ENCODE data around the gene PRICKLE1.

Gene PRICKLE1

DNA sequence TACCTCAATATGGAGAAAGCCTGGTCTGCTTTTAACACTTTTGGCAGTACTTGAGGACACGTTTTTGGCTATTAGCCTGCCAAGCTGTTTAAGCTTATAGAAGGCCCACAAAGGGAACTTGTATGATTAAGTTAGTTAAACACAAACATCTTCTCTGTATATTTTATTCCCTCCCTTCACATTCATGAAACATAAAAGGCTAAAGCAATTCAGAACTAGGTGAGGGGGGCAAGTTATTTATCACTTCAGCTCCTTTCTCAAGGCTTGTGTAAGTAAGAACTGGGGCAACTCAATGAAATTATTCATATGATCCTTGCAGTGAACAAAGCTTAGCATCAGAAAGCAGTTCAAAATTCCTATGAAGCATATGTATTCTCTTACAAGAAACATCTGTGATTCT is 7.5 kb downstream of the PRICKLE1 start:
- TF ChIP-seq, protein P1, sequence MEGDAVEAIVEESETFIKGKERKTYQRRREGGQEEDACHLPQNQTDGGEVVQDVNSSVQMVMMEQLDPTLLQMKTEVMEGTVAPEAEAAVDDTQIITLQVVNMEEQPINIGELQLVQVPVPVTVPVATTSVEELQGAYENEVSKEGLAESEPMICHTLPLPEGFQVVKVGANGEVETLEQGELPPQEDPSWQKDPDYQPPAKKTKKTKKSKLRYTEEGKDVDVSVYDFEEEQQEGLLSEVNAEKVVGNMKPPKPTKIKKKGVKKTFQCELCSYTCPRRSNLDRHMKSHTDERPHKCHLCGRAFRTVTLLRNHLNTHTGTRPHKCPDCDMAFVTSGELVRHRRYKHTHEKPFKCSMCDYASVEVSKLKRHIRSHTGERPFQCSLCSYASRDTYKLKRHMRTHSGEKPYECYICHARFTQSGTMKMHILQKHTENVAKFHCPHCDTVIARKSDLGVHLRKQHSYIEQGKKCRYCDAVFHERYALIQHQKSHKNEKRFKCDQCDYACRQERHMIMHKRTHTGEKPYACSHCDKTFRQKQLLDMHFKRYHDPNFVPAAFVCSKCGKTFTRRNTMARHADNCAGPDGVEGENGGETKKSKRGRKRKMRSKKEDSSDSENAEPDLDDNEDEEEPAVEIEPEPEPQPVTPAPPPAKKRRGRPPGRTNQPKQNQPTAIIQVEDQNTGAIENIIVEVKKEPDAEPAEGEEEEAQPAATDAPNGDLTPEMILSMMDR (IDR thresholded peaks at IDR 0.05; ENCODE audit: low read depth, low read length) = no peak
- in situ Hi-C loops (cut with HindIII; ENCODE audit: low sequenced_read_pairs) = no loop called here
- no peak for DNase-seq (ENCODE audit: low read depth, low spot score)
- H3K4me3 ChIP-seq (ENCODE audit: low read depth, low read length) = no peak overlapping the region

DNA sequence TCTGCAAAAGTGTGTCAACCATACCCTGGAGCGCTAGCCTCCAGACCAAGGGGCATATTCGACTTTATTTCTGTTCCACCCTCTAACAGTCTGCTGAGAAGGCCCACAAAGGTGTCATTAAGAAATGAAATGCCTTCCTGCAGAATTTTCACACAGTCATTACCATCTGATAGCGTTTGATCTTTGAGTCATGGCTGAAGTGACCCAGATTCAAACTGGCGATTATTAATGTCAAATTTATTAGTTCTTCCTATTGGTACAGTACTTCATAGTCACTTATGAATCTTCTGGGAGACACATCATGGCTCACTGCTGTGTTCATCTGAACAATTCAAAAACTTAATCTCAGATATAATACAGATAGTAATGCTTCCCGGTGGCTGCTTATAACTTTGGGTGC is 13.2 kb downstream of the PRICKLE1 start:
- TF ChIP-seq, protein P1 (IDR thresholded peaks at IDR 0.05; ENCODE audit: low read depth, low read length) = no peak
- no peak for DNase-seq (ENCODE audit: low read depth, low spot score)
- in situ Hi-C loops (cut with HindIII; ENCODE audit: low sequenced_read_pairs) = no loop called here
- no peak overlapping the region for H3K4me3 ChIP-seq (ENCODE audit: low read depth, low read length)

DNA sequence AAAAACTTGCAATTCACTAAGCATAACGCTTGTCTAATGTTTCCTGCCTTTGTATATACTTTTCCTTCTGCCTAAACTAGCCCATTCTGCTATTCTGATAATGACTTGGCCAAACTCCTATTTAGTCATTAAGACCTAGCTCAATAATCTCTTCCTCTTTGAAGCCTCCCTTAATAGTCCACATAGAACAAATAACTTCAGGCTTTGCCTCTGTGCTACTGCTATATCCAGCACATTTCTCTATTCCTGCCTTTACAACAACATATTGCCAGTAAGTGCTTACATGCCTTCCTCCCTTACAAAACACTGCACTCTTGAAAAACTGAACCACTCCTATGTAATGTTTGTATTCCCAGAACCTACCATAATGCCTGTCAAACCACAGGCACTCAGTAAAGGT is 13.8 kb downstream of the PRICKLE1 start:
- TF ChIP-seq, protein P1 (IDR thresholded peaks at IDR 0.05; ENCODE audit: low read depth, low read length) = no peak
- DNase-seq (ENCODE audit: low read depth, low spot score) = no peak
- H3K4me3 ChIP-seq (ENCODE audit: low read depth, low read length) = no peak overlapping the region
- in situ Hi-C loops (cut with HindIII; ENCODE audit: low sequenced_read_pairs) = no loop called here

DNA sequence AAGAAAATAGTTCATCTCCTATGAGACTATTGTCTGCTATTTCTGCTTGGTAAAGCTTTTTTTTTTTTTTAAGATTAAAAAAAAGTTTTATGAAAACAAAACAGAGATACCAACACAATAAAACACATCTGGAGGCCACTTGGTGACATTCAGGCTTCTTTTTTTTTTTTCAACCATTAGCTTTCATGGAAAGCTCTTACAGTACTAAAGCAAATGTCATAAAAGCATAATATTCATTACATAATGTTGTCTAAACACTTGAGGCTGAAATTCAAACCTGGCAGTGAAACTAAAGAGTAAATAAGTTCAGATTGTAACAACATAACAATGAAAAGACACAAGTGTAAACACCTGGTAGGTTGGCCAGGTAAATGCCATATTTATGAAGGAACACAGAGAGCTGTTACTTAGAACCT is 14.7 kb downstream of the PRICKLE1 start:
- in situ Hi-C loops (cut with HindIII; ENCODE audit: low sequenced_read_pairs) = no loop called here
- TF ChIP-seq, protein P1 (IDR thresholded peaks at IDR 0.05; ENCODE audit: low read depth, low read length) = no peak
- no peak overlapping the region for H3K4me3 ChIP-seq (ENCODE audit: low read depth, low read length)

DNA sequence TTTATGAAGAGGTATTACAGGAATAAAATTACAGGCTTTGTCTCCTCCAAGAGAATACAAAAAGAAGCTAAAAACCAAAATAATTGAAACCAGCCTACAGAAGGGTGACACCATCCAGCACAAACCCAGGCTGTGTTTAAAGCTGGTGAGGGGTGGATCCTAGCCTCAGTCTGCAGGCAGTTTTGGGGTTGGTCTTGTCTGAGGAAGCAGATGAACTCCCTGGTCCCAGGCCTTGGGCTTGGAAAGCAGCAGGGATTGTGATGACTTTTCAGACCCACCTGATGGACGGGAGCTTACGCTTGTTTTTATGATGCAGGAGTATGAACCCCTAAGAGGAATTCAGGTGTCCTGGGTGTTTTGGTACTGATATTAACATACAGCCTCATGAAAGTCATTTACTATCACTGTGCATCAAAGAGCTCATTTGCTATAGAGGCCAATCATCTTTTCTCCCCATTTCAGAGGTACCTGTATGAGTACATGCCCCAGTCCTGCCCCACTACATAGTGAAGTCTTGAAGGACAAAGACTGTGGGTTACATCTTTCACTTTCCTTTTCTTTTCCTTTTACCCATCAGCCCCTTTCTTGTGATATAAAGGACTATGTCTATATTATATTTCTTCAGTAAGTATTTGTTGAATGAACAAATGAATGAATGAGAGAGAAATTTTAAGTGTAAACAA is 18.1 kb downstream of the PRICKLE1 start:
- H3K4me3 ChIP-seq (ENCODE audit: low read depth, low read length) = no peak overlapping the region
- in situ Hi-C loops (cut with HindIII; ENCODE audit: low sequenced_read_pairs) = no loop called here
- TF ChIP-seq, protein P1 (IDR thresholded peaks at IDR 0.05; ENCODE audit: low read depth, low read length) = no peak
- DNase-seq (ENCODE audit: low read depth, low spot score) = no peak

More for the DNA sequence above, 14.7 kb downstream of the PRICKLE1 start:
- no peak for DNase-seq (ENCODE audit: low read depth, low spot score)

DNA sequence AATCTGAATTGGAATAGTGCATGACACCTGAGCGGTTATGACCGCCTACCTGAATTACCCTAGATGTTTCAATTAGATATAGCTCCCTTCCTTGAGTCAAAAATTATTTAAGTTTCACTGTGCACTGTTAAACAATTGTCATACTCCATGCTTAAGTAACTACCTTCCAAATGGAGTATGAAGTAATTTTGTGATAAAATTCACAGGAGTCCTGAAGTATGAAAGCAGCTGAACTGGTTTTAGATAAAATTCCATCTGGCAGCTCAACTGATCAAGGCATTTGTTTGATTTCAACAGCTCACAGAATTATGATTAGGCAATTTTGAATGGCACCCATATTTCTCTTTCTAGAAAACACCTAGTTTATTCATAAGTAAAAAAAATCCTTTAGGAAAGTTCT is 19.5 kb downstream of the PRICKLE1 start:
- H3K4me3 ChIP-seq (ENCODE audit: low read depth, low read length) = no peak overlapping the region
- in situ Hi-C loops (cut with HindIII; ENCODE audit: low sequenced_read_pairs) = no loop called here
- no peak for DNase-seq (ENCODE audit: low read depth, low spot score)
- TF ChIP-seq, protein P1 (IDR thresholded peaks at IDR 0.05; ENCODE audit: low read depth, low read length) = no peak
